GM23338 (cell line): Measurements from ENCODE around the gene PTPN5. TPM values are rescaled to one million over a fixed set of nuclear protein-coding genes. Genes with fewer than 3 reads are reported as not detected.
A peak's percentile ranks its signal among the peaks of the same experiment; 100 is the strongest.

Source experiments
- ATAC-seq: fragments of 200-7000 bp; cut with Tn5 transposase; 3 replicates; pipeline ENCODE4 v1.9.1; 2020
- DNase-seq: peaks from one replicate; pipeline ENCODE4 v3.0.0-alpha.2; 2015; ENCODE audit warnings: low spot score
- H2AFZ ChIP-seq: fragments of 200-600 bp; sonication (generic); 2 replicates; pipeline ENCODE4 v1.8.0; 2016; ENCODE audit warnings: antibody characterized with exemption, mild to moderate bottlenecking, moderate library complexity
- H3F3A ChIP-seq: fragments of 200-600 bp; sonication (generic); replicated peaks from 2 replicates; pipeline ENCODE4 v1.8.0; 2017; ENCODE audit warnings: antibody characterized with exemption, mixed run types, low read depth
- H3K27ac ChIP-seq: fragments of 200-600 bp; sonication (generic); 2 replicates; pipeline ENCODE4 v1.6.1; 2016; ENCODE audit warnings: low read depth
- H3K27me3 ChIP-seq: fragments of 200-600 bp; sonication (generic); 2 replicates; pipeline ENCODE4 v1.8.0; 2016; ENCODE audit warnings: mild to moderate bottlenecking, mixed run types, moderate library complexity; ENCODE audit not compliant: insufficient read depth
- H3K36me3 ChIP-seq: fragments of 200-600 bp; sonication (generic); 2 replicates; pipeline ENCODE4 v1.8.0; 2016; ENCODE audit warnings: mild to moderate bottlenecking; ENCODE audit not compliant: insufficient read depth
- H3K4me1 ChIP-seq: fragments of 200-600 bp; sonication (generic); 2 replicates; pipeline ENCODE4 v1.8.0; 2016; ENCODE audit warnings: mild to moderate bottlenecking, moderate library complexity; ENCODE audit not compliant: insufficient read depth
- H3K4me2 ChIP-seq: fragments of 200-600 bp; sonication (generic); 2 replicates; pipeline ENCODE4 v1.7.1; 2017; ENCODE audit warnings: mixed run types
- H3K4me3 ChIP-seq: fragments of 200-600 bp; sonication (generic); 2 replicates; pipeline ENCODE4 v1.6.1; 2016; ENCODE audit warnings: mixed run types
- H3K79me2 ChIP-seq: fragments of 200-600 bp; sonication (generic); replicated peaks from 2 replicates; pipeline ENCODE4 v1.8.0; 2017; ENCODE audit warnings: mild to moderate bottlenecking; ENCODE audit not compliant: insufficient read depth
- H3K9me2 ChIP-seq: fragments of 200-600 bp; sonication (generic); 2 replicates; pipeline ENCODE4 v1.8.0; 2017; ENCODE audit not compliant: insufficient read depth
- H4K20me1 ChIP-seq: fragments of 200-600 bp; sonication (generic); replicated peaks from 2 replicates; pipeline ENCODE4 v1.8.0; 2017; ENCODE audit warnings: mild to moderate bottlenecking; ENCODE audit not compliant: insufficient read depth
- H3K27ac Mint-ChIP-seq: 2 replicates; pipeline ENCODE4 v1.8.0; 2020; ENCODE audit warnings: inconsistent platforms, mild to moderate bottlenecking, moderate library complexity, mixed read lengths
- H3K27me3 Mint-ChIP-seq: 3 replicates; pipeline ENCODE4 v1.8.0; 2022; ENCODE audit warnings: low read depth, mild to moderate bottlenecking, moderate library complexity, mixed read lengths, inconsistent platforms; ENCODE audit not compliant: insufficient read depth, poor library complexity
- H3K36me3 Mint-ChIP-seq: 3 replicates; pipeline ENCODE4 v1.8.0; 2021; ENCODE audit warnings: low read depth, mild to moderate bottlenecking, inconsistent platforms, moderate library complexity, mixed read lengths
- H3K4me1 Mint-ChIP-seq: 3 replicates; pipeline ENCODE4 v1.8.0; 2020; ENCODE audit warnings: mild to moderate bottlenecking, inconsistent platforms, mixed read lengths
- H3K4me3 Mint-ChIP-seq: 3 replicates; pipeline ENCODE4 v1.8.0; 2021; ENCODE audit warnings: moderate library complexity, mild to moderate bottlenecking, inconsistent platforms, mixed read lengths
- H3K9me3 Mint-ChIP-seq: 3 replicates; pipeline ENCODE4 v1.8.0; 2020; ENCODE audit warnings: moderate library complexity, mild to moderate bottlenecking, inconsistent platforms, mixed read lengths
- NANOG ChIP-seq: IDR thresholded peaks from 2 replicates; pipeline ENCODE4 v1.6.1; 2016; ENCODE audit warnings: antibody characterized with exemption, borderline replicate concordance
- POLR2AphosphoS5 ChIP-seq: IDR thresholded peaks from 2 replicates; pipeline ENCODE4 v1.6.1; 2016; ENCODE audit warnings: antibody characterized with exemption, low read depth
- ZNF331 ChIP-seq: fragments of 250-450 bp; sonication (Bioruptor Pico); IDR thresholded peaks from 2 replicates; pipeline ENCODE4 v1.5.0; 2020; ENCODE audit warnings: low read depth, mild to moderate bottlenecking, moderate library complexity
- polyA plus RNA-seq: library from polyadenylated mRNA; unstranded; fragments of >200 nt; fragmentation: Nextera tagmentation; extraction: Ambion mirVana; gene quantifications from 2 replicates; pipeline ENCODE4 v1.2.1, GENCODE V29; 2016
- total RNA-seq: library from RNA; depleted of rRNA; stranded (reverse); fragments of >200 nt; shearing (Covaris generic); gene quantifications from 2 replicates; pipeline ENCODE4 v1.2.3, GENCODE V29; 2014
- TF ChIP-seq, protein P1 (sequence below), 2 experiments: fragments of 200-600 bp in 1 of 2; sonication (generic) in 1 of 2; conservative IDR thresholded peaks; 2 replicates each; pipeline versions ENCODE4 v1.5.1 to v1.6.1; 2016 to 2017; ENCODE audit warnings: antibody characterized with exemption in 2 of 2, low read depth in 2 of 2, mild to moderate bottlenecking in 2 of 2, moderate library complexity in 1 of 2
- TF ChIP-seq, protein P2 (sequence below): IDR thresholded peaks from one replicate; pipeline ENCODE4 v1.6.1; 2018; ENCODE audit warnings: antibody characterized with exemption; ENCODE audit not compliant: unreplicated experiment
- TF ChIP-seq, protein P3 (sequence below): fragments of 250-450 bp; sonication (Bioruptor Pico); IDR thresholded peaks from 2 replicates; pipeline ENCODE4 v1.5.0; 2020; ENCODE audit warnings: mild to moderate bottlenecking, moderate library complexity

Gene PTPN5
- total and polyA plus RNA-seq, 2 experiments from 2014 or later: 3.7 to 5.7 TPM

DNA sequence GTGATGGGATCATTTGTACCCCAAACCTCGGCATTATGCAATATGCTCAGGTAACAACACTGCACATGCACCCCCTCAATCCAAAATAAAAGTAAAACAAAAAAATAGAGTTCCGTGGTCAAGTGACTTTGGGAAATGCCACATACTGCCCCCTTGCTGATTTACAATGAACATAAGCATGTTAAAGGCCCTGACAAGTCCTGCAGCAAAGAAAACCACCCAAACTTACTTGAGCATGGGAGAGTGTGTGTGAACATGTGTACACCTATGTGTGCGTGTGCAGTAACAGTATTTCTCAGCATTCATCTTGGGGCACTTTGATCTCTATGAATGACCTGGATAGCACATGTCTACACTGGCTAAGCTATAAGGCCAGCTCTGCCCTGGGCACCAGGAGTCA lies 49.8 kb downstream of the PTPN5 start:
- Mint-ChIP-seq H3K27ac (no peak overlapping the region), H3K36me3 (no peaks in the 10 kb centered on the region; the same call in 2 of the 3 replicates), H3K9me3 (no peaks in the 10 kb centered on the region), H3K27me3 (peaks cover 4% of the 10 kb centered on the region), H3K4me1 (peaks cover 5% of the 10 kb centered on the region), H3K4me3 (no peak overlapping the region)
- Histone ChIP-seq H2AFZ (no peak overlapping the region), H3K27ac (no peak overlapping the region), H3F3A (no peaks in the 10 kb centered on the region), H3K27me3 (no peaks in the 10 kb centered on the region), H4K20me1 (no peaks in the 10 kb centered on the region; the same call in 1 of the 2 replicates), H3K79me2 (no peaks in the 10 kb centered on the region), H3K4me1 (no peaks in the 10 kb centered on the region), H3K9me2 (no peaks in the 10 kb centered on the region), H3K4me3 (no peak overlapping the region), H3K36me3 (no peaks in the 10 kb centered on the region), H3K4me2 (no peak overlapping the region)
- no peak for TF ChIP-seq POLR2AphosphoS5
- TF ChIP-seq, protein P1, sequence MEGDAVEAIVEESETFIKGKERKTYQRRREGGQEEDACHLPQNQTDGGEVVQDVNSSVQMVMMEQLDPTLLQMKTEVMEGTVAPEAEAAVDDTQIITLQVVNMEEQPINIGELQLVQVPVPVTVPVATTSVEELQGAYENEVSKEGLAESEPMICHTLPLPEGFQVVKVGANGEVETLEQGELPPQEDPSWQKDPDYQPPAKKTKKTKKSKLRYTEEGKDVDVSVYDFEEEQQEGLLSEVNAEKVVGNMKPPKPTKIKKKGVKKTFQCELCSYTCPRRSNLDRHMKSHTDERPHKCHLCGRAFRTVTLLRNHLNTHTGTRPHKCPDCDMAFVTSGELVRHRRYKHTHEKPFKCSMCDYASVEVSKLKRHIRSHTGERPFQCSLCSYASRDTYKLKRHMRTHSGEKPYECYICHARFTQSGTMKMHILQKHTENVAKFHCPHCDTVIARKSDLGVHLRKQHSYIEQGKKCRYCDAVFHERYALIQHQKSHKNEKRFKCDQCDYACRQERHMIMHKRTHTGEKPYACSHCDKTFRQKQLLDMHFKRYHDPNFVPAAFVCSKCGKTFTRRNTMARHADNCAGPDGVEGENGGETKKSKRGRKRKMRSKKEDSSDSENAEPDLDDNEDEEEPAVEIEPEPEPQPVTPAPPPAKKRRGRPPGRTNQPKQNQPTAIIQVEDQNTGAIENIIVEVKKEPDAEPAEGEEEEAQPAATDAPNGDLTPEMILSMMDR (conservative IDR thresholded peaks at IDR 0.05; ENCODE audit: low read depth in 2 of 2): peak in 1 of 2 experiments; percentile 20; a peak in 2 of 4 replicates
- TF ChIP-seq, protein P2, sequence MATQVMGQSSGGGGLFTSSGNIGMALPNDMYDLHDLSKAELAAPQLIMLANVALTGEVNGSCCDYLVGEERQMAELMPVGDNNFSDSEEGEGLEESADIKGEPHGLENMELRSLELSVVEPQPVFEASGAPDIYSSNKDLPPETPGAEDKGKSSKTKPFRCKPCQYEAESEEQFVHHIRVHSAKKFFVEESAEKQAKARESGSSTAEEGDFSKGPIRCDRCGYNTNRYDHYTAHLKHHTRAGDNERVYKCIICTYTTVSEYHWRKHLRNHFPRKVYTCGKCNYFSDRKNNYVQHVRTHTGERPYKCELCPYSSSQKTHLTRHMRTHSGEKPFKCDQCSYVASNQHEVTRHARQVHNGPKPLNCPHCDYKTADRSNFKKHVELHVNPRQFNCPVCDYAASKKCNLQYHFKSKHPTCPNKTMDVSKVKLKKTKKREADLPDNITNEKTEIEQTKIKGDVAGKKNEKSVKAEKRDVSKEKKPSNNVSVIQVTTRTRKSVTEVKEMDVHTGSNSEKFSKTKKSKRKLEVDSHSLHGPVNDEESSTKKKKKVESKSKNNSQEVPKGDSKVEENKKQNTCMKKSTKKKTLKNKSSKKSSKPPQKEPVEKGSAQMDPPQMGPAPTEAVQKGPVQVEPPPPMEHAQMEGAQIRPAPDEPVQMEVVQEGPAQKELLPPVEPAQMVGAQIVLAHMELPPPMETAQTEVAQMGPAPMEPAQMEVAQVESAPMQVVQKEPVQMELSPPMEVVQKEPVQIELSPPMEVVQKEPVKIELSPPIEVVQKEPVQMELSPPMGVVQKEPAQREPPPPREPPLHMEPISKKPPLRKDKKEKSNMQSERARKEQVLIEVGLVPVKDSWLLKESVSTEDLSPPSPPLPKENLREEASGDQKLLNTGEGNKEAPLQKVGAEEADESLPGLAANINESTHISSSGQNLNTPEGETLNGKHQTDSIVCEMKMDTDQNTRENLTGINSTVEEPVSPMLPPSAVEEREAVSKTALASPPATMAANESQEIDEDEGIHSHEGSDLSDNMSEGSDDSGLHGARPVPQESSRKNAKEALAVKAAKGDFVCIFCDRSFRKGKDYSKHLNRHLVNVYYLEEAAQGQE: no peak
- TF ChIP-seq NANOG: no peak
- TF ChIP-seq ZNF331 (CRISPR knock-in tag): no peak
- TF ChIP-seq, protein P3, sequence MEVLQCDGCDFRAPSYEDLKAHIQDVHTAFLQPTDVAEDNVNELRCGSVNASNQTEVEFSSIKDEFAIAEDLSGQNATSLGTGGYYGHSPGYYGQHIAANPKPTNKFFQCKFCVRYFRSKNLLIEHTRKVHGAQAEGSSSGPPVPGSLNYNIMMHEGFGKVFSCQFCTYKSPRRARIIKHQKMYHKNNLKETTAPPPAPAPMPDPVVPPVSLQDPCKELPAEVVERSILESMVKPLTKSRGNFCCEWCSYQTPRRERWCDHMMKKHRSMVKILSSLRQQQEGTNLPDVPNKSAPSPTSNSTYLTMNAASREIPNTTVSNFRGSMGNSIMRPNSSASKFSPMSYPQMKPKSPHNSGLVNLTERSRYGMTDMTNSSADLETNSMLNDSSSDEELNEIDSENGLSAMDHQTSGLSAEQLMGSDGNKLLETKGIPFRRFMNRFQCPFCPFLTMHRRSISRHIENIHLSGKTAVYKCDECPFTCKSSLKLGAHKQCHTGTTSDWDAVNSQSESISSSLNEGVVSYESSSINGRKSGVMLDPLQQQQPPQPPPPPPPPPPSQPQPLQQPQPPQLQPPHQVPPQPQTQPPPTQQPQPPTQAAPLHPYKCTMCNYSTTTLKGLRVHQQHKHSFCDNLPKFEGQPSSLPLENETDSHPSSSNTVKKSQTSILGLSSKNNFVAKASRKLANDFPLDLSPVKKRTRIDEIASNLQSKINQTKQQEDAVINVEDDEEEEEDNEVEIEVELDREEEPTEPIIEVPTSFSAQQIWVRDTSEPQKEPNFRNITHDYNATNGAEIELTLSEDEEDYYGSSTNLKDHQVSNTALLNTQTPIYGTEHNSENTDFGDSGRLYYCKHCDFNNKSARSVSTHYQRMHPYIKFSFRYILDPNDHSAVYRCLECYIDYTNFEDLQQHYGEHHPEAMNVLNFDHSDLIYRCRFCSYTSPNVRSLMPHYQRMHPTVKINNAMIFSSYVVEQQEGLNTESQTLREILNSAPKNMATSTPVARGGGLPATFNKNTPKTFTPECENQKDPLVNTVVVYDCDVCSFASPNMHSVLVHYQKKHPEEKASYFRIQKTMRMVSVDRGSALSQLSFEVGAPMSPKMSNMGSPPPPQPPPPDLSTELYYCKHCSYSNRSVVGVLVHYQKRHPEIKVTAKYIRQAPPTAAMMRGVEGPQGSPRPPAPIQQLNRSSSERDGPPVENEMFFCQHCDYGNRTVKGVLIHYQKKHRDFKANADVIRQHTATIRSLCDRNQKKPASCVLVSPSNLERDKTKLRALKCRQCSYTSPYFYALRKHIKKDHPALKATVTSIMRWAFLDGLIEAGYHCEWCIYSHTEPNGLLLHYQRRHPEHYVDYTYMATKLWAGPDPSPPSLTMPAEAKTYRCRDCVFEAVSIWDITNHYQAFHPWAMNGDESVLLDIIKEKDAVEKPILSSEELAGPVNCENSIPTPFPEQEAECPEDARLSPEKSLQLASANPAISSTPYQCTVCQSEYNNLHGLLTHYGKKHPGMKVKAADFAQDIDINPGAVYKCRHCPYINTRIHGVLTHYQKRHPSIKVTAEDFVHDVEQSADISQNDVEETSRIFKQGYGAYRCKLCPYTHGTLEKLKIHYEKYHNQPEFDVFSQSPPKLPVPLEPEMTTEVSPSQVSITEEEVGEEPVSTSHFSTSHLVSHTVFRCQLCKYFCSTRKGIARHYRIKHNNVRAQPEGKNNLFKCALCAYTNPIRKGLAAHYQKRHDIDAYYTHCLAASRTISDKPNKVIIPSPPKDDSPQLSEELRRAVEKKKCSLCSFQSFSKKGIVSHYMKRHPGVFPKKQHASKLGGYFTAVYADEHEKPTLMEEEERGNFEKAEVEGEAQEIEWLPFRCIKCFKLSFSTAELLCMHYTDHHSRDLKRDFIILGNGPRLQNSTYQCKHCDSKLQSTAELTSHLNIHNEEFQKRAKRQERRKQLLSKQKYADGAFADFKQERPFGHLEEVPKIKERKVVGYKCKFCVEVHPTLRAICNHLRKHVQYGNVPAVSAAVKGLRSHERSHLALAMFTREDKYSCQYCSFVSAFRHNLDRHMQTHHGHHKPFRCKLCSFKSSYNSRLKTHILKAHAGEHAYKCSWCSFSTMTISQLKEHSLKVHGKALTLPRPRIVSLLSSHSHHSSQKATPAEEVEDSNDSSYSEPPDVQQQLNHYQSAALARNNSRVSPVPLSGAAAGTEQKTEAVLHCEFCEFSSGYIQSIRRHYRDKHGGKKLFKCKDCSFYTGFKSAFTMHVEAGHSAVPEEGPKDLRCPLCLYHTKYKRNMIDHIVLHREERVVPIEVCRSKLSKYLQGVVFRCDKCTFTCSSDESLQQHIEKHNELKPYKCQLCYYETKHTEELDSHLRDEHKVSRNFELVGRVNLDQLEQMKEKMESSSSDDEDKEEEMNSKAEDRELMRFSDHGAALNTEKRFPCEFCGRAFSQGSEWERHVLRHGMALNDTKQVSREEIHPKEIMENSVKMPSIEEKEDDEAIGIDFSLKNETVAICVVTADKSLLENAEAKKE (CRISPR knock-in tag): no peak
- no peak for DNase-seq
- ATAC-seq: no peak
